GM11168 (cell line): Measurements from ENCODE around the gene TMPRSS13.
"Not testable (repeated sequence)": the region's sequence is repeated elsewhere in the genome, so short reads cannot be mapped to it uniquely, and the experiment has no call there.

Experiments
- in situ Hi-C: fragments of 300-500 bp; cut with MboI; formaldehyde crosslinking; loops from one replicate; pipeline ENCODE4 v1.12.0; 2022; ENCODE audit warnings: low sequenced_read_pairs; ENCODE audit not compliant: unreplicated experiment

Gene TMPRSS13

GRCh38 chr11:117929142-117929915 lies at the start of gene TMPRSS13:
Gene TMPRSS13 (minus strand): TSS chr11:117929402. CDS start chr11:117929307, 95 bp downstream.
- in situ Hi-C loops: no loop called here

GRCh38 chr11:117978991-117979390 lies 49.8 kb upstream of the TMPRSS13 start:
- in situ Hi-C loops: no loop called here

- in situ Hi-C loops: not testable (repeated sequence)
Measured at GRCh38 chr11:117978291-117978910, 49.2 kb upstream of the TMPRSS13 start.

GRCh38 chr11:117977612-117978264 lies 48.5 kb upstream of the TMPRSS13 start:
- in situ Hi-C loops: not testable (repeated sequence)

- in situ Hi-C loops: no loop called here
Measured at GRCh38 chr11:117977029-117977428, 47.8 kb upstream of the TMPRSS13 start.

- in situ Hi-C loops: no loop called here
Measured at GRCh38 chr11:117976445-117976844, 47.2 kb upstream of the TMPRSS13 start.

- in situ Hi-C loops: no loop called here
Measured at GRCh38 chr11:117973503-117973860, 44.3 kb upstream of the TMPRSS13 start.

- in situ Hi-C loops: no loop called here
Measured at GRCh38 chr11:117972629-117973502, 43.7 kb upstream of the TMPRSS13 start.

GRCh38 chr11:117972044-117972443 lies 42.8 kb upstream of the TMPRSS13 start:
- in situ Hi-C loops: no loop called here

- in situ Hi-C loops: no loop called here
Measured at GRCh38 chr11:117970400-117971024, 41.3 kb upstream of the TMPRSS13 start.

GRCh38 chr11:117969160-117969991 lies 40.2 kb upstream of the TMPRSS13 start:
- in situ Hi-C loops: no loop called here

GRCh38 chr11:117966908-117967307 lies 37.7 kb upstream of the TMPRSS13 start:
- in situ Hi-C loops: no loop called here

- in situ Hi-C loops: no loop called here
Measured at GRCh38 chr11:117962826-117963225, 33.6 kb upstream of the TMPRSS13 start.

- in situ Hi-C loops: no loop called here
Measured at GRCh38 chr11:117961896-117962295, 32.7 kb upstream of the TMPRSS13 start.

- in situ Hi-C loops: no loop called here
Measured at GRCh38 chr11:117960406-117960805, 31.2 kb upstream of the TMPRSS13 start.

- in situ Hi-C loops: no loop called here
Measured at GRCh38 chr11:117959438-117960149, 30.4 kb upstream of the TMPRSS13 start.

- in situ Hi-C loops: no loop called here
Measured at GRCh38 chr11:117958949-117959348, 29.7 kb upstream of the TMPRSS13 start.

GRCh38 chr11:117953024-117953671 lies 23.9 kb upstream of the TMPRSS13 start:
- in situ Hi-C loops: no loop called here
